NT2/D1 (cell line): ENCODE measurements around the gene CXCL16.

Experiments
- DNase-seq: peaks from one replicate; pipeline ENCODE4 v3.0.0-alpha.2; 2011; ENCODE audit warnings: low read depth, low spot score
- H3K27me3 ChIP-seq: 2 replicates; pipeline ENCODE4 v1.6.0; 2011; ENCODE audit warnings: mild to moderate bottlenecking; ENCODE audit not compliant: insufficient read length, insufficient read depth
- H3K36me3 ChIP-seq: 2 replicates; pipeline ENCODE4 v1.6.1; 2011; ENCODE audit warnings: mild to moderate bottlenecking, low read length, mixed read lengths; ENCODE audit not compliant: insufficient read depth, insufficient read length
- H3K4me1 ChIP-seq: 2 replicates; pipeline ENCODE4 v1.5.1; 2011; ENCODE audit not compliant: insufficient read depth, insufficient read length
- H3K4me3 ChIP-seq: 2 replicates; pipeline ENCODE4 v1.5.1; 2011; ENCODE audit warnings: low read depth; ENCODE audit not compliant: insufficient read length
- H3K9ac ChIP-seq: 2 replicates; pipeline ENCODE4 v1.6.0; 2011; ENCODE audit warnings: low read depth; ENCODE audit not compliant: insufficient read length
- H3K9me3 ChIP-seq: 2 replicates; pipeline ENCODE4 v1.5.1; 2011; ENCODE audit warnings: mild to moderate bottlenecking, low read length; ENCODE audit not compliant: insufficient read depth
- SUZ12 ChIP-seq: IDR thresholded peaks from 2 replicates; pipeline ENCODE4 v1.6.1; 2011; ENCODE audit not compliant: insufficient read length, insufficient read depth; ENCODE audit errors: extremely low read depth
- YY1 ChIP-seq: IDR thresholded peaks from 2 replicates; pipeline ENCODE4 v1.6.1; 2011; ENCODE audit not compliant: insufficient read length, insufficient read depth
- ZNF274 ChIP-seq: IDR thresholded peaks from 2 replicates; pipeline ENCODE4 v1.6.1; 2011; ENCODE audit warnings: mild to moderate bottlenecking, low read depth, low read length

CXCL16 gene

GRCh38 chr17:4782652-4783051 is 42.9 kb upstream of the CXCL16 start:
- no peaks in the 10 kb centered on the region for H3K36me3 ChIP-seq
- H3K27me3 ChIP-seq, result peaks cover 41% of the 10 kb centered on the region
- no peak for DNase-seq
- H3K4me3 ChIP-seq, result no peak overlapping the region
- peaks cover 4% of the 10 kb centered on the region for H3K4me1 ChIP-seq
- H3K9me3 ChIP-seq, result no peaks in the 10 kb centered on the region
- H3K9ac ChIP-seq, result no peak overlapping the region
- TF ChIP-seq YY1 (no peak), ZNF274 (no peak), SUZ12 (no peak)

- Histone ChIP-seq H3K4me3 (no peak overlapping the region), H3K36me3 (no peaks in the 10 kb centered on the region), H3K27me3 (peaks cover 26% of the 10 kb centered on the region), H3K9ac (no peak overlapping the region), H3K4me1 (peaks cover 2% of the 10 kb centered on the region), H3K9me3 (no peaks in the 10 kb centered on the region)
- TF ChIP-seq SUZ12, result no peak
- TF ChIP-seq ZNF274, result no peak
- TF ChIP-seq YY1, result no peak
- no peak for DNase-seq
Observed at GRCh38 chr17:4780325-4780955, 40.7 kb upstream of the CXCL16 start.

GRCh38 chr17:4777969-4778760 is 38.4 kb upstream of the CXCL16 start:
- H3K9me3 ChIP-seq, result no peaks in the 10 kb centered on the region
- H3K36me3 ChIP-seq, result no peaks in the 10 kb centered on the region
- TF ChIP-seq SUZ12 (no peak), ZNF274 (no peak), YY1 (no peak)
- no peak for DNase-seq
- no peaks in the 10 kb centered on the region for H3K4me1 ChIP-seq
- H3K27me3 ChIP-seq, result peaks cover 5% of the 10 kb centered on the region
- H3K4me3 ChIP-seq, result no peak overlapping the region
- no peak overlapping the region for H3K9ac ChIP-seq

- Histone ChIP-seq H3K4me1 (peaks cover 3% of the 10 kb centered on the region), H3K36me3 (no peaks in the 10 kb centered on the region), H3K4me3 (no peak overlapping the region), H3K27me3 (no peaks in the 10 kb centered on the region), H3K9ac (no peak overlapping the region), H3K9me3 (no peaks in the 10 kb centered on the region)
- no peak for DNase-seq
- TF ChIP-seq ZNF274 (no peak), SUZ12 (no peak), YY1 (no peak)
Observed at GRCh38 chr17:4772235-4772613, 32.5 kb upstream of the CXCL16 start.

- no peaks in the 10 kb centered on the region for H3K36me3 ChIP-seq
- peaks cover 3% of the 10 kb centered on the region for H3K4me1 ChIP-seq
- H3K9ac ChIP-seq, result no peak within 1 kb of the TSS
- no peak within 1 kb of the TSS for H3K4me3 ChIP-seq
- no peaks in the 10 kb centered on the region for H3K9me3 ChIP-seq
- no peak for DNase-seq
- no peaks in the 10 kb centered on the region for H3K27me3 ChIP-seq
- TF ChIP-seq SUZ12 (no peak), ZNF274 (no peak), YY1 (no peak)
Observed at GRCh38 chr17:4771519-4772234, 31.9 kb upstream of the CXCL16 start, which contains the start of gene TM4SF5. Gene TM4SF5, plus strand, starts transcription at chr17:4771886. Its CDS starts 37 bp downstream, at chr17:4771923.

GRCh38 chr17:4769628-4770027 is 29.9 kb upstream of the CXCL16 start:
- Histone ChIP-seq H3K27me3 (no peaks in the 10 kb centered on the region), H3K4me3 (no peak overlapping the region), H3K9me3 (no peaks in the 10 kb centered on the region), H3K4me1 (peaks cover 3% of the 10 kb centered on the region), H3K36me3 (no peaks in the 10 kb centered on the region), H3K9ac (no peak overlapping the region)
- TF ChIP-seq SUZ12 (no peak), YY1 (no peak), ZNF274 (no peak)
- no peak for DNase-seq

- H3K4me1 ChIP-seq, result peaks cover 3% of the 10 kb centered on the region
- no peaks in the 10 kb centered on the region for H3K9me3 ChIP-seq
- no peak overlapping the region for H3K4me3 ChIP-seq
- H3K9ac ChIP-seq, result no peak overlapping the region
- no peaks in the 10 kb centered on the region for H3K27me3 ChIP-seq
- H3K36me3 ChIP-seq, result no peaks in the 10 kb centered on the region
- TF ChIP-seq SUZ12 (no peak), YY1 (no peak), ZNF274 (no peak)
- DNase-seq, result no peak
Observed at GRCh38 chr17:4768298-4768697, 28.6 kb upstream of the CXCL16 start.
